HG02870 (cell line): Measurements from ENCODE around the gene RAB11FIP5.

Source experiments
- ATAC-seq: cut with Tn5 transposase; IDR thresholded peaks from one replicate; pipeline ENCODE4 v1.9.1; 2021; ENCODE audit warnings: mild to moderate bottlenecking, moderate library complexity; ENCODE audit not compliant: unreplicated experiment

The RAB11FIP5 gene

DNA sequence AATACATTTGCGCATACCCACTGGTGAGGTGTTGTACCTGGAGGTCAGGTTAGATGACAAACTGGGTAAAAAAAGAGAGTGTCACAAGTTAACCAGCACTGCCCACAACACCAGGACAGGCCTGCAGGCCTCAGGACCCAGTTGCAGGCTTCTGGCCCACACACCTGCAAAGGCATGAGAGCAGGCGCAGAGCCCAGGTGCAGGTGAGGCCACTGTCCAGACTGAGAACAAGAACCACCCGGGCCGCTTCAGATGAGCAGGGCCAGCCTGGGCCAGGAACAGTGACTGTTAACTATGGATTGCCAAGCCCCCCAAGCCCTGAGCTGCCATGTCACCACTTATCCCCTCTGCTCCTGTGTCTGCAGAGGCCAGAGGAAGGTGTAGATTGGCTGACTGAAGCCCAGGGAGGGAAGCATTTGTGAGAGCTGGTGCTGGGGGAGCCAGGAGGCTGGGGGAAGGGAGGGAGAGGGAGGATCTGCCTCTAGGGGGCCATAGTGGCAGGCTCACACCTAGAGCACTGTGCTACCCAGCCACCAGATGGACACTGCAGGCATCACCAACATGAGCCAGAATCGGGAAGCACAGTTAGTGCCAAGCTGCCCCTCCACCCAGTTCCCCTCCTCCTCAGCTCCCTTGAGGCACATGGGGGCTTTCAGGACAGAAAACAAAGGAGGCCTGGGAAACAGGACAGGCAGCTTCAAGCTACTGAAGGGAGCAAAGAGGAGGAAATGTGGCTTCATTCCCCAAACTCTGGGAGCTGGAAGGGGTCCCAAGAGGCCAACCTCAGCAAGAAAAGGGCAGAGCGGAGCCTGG, 76.6 kb downstream of the RAB11FIP5 start:
- ATAC-seq: no peak

DNA sequence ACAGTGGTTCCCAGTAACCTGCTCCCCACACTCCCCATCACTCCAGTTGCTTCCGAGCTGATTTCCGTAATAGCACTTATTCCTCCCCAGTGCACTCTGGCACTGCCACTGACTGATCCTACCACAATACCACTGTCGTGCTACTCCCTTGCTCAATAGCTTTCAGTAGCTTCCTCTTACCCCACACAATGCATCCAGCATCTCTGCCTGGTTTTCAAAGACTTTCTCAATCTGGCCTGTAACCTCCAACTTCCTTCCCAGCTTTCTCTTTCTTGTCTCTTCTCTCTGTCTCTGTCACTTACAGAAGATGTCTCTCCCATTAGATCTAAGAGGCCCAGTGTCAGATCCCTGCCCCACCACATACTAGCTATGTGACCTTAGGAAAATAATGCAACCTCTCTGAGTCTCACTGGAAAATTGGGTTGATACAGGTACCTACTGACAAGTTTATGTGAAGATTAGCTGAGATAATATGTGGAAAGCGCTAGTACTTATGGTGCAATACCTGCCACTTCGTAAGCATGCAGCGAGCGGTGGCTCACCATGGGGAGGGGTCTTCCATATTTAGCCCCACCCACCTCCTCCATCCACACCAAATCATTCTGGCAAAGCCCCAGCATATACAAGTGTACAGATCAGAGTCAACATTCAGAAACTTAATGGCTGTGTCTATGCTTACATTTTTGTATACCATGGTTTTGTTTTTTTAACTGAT, 77.9 kb downstream of the RAB11FIP5 start:
- no peak for ATAC-seq

DNA sequence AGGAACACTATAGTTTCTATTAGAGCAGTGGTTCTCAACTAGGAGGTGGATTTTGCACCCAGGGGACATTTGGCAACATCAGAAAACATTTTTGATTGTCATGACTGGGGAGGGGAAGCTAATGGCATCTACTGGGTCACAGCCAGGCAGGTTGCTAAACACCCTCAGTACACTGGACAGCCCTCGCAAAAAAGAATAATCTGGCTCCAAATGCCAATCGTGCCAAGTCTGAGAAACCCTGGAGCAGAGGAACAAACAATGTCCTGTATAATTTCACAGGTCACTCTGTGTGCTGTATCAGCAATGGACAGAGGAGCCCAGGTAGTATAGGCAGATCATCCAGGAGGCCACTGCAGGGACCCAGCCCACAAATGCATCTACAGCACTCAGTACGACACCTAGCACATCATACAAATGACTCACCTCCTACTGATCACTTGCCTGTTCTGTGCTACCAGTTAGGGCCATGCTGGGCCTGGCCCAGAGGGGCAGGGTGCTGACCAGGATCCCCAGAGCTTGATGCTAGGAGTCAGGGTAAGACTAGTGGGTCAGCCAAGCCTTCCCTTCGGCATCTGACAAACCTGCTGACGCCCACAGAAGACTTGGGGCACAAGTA, 78.9 kb downstream of the RAB11FIP5 start:
- no peak for ATAC-seq

DNA sequence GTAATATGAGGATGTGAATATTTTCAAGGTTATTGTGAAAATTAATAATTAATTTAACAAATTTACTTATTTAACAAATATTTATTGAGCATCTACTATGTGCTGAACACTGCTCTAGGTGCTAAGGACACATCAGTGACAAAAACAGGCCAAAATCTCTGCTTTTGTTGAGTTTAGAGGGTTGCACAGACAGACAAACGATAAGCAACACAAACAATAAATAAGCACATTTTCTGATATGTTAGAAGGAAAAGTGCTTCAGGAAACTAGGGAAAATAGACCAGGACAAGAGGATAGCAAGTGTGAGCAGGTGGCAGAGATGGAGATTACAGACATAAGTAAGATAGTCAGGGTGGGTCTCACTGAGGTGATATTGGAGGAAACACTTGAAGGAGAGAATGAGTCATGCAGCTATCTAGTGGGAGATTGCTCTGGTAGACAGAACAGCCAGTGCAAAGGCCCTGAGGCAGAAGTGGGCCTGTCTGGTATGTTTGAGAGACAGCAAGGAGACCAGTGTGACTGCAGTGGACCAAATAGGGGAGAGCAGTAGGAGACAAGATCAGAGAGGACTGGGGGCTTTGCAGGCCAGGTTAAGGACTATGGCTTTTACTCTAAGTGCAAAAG, 79.5 kb downstream of the RAB11FIP5 start:
- ATAC-seq: no peak

DNA sequence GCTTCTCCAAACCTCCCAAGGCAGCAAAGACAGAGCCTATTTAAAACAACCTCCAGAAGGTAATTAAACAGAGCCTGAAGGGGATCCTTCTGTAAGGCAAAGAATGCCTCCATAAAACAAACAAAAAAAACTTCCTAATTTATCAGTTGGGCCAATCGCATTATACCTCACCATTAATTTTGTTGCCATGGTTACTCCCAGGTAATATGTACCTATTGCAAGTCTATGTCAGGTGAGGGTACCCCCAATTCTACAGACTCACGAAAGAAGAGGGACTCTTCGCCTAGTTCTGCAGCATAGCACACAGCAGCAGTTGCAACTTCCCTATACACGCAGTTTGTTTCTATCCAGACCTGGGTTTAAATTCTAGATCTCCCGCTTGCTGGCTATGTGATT, 80.0 kb downstream of the RAB11FIP5 start:
- ATAC-seq: no peak

DNA sequence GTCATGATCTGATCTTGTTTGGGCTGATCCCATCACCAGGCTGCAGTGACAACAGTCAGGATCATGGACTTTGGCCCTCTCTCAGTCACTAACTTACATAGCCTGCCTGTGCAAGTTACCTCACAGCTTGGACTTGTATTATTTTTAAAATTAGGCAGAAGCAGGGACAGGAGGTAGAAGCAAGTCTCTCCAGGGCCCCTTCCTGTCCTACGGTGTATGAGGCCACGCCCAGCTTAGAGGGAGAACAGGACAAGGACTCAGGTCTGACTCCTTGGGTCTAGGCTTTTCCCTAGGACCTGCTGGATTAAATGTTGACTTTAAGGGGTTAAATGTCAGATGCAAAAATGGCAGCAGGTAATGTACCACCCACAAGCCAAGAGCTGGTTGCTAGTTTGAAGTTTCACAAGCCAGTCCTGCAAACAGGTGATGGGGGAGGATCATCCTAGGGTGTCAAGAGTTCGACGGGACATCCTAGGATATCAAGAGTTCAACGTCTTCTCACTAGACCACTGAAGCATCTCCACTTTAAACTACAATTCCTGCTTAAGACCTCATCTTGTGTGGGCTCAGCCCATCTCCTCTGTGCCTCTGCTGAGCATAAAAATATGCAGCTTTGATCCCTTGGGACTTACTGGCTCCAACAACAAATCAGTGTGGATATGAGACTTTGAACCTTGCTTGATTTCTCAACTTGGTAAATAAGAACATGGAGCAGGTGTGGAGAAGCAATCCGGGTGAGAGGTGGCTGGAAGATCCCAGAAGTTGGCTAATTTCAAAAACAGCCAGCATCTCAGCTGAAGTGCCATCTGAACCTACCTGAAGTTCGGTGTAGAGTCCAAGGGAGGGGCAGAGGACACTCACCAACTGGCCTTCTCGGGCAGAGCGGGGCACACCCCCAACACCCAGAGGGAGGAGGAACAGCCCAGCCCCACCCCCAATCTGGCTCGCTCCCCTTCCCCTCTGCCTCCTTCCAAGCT, 80.7 kb downstream of the RAB11FIP5 start:
- no peak for ATAC-seq

DNA sequence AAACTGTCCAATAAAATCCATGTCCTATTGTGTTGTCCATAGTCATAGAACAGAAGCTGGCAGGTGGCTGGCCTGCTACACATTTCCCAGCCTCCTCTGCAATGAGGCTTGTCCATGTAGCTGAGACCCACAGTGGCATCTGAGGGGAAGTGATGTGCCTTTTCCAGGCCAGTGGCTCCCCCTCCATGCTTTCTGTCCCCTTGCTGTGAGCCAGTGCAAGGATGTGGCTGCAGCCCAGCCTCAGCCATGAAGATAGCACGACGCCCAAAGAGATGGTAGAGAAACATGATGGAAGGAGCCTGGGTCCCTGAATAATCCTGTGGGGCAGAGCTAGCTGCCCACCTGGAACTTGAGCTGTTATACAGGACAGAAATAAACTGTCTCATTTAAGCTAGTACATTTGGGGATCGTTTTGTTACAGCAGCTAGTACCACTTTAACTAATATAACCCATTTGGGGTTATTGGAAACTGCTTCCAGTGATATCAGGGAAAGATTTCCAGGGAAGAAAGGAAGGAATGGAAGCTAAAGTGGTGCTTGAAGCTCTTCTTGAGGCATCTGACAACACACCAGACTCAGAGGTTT, 81.6 kb downstream of the RAB11FIP5 start:
- no peak for ATAC-seq

DNA sequence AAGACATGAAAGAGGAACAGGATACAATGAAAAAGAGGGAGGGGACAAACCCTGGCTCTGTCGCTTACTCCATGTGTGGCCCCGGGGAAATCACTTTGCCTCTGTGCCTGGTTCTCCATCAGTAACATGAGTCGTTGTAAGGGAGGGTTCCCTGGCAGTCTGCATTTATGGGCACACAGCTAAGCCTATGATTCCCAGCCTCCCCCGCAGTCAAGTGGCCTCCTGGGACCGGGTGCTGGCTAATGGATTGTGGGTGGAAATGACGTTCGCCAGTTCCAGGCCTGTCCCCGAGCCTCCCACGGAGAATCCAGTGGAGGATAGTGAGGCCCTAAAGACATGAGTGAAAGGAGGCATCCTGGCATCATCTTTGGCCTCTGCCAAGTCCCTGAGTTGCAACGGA, 83.9 kb downstream of the RAB11FIP5 start:
- no peak for ATAC-seq

DNA sequence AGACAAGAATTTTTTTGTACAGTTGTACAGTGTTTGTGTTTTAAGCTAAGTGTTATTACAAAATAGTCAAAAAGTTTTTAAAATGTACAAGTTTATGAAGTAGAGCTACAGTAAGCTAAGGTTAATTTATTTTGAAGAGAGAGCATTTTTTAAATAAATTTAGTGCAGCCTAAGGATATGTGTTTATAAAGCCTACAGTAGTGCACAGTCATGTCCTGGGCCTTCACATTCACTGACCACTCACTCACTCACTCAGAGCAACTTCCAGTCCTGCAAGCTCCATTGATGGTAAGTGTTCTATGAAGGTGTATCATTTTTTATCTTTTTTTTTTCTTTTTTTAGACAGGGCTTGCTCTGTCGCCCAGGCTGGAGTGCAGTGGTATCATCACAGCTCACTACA, 85.4 kb downstream of the RAB11FIP5 start:
- no peak for ATAC-seq

DNA sequence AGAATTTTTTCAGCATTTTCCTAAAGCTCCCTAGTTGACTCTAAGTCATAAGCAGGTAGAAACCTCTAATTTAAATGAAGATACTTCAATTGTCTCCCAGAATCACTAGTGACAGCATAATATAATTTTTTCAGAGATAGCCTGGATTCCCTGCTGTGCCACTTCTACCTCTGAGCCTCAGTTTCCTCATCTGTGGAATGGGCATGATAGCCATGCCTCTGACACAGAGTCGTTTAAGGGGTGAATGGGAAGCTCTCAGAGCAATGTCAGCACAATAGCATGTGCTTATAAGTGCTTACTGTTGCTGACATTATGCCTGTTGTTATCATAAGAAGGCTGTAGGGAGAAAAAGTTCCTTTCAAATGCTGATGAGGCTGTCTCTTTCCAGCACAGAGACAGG, 89.3 kb downstream of the RAB11FIP5 start:
- ATAC-seq: no peak
